ENCODE results near the gene SHLD1.

DNA sequence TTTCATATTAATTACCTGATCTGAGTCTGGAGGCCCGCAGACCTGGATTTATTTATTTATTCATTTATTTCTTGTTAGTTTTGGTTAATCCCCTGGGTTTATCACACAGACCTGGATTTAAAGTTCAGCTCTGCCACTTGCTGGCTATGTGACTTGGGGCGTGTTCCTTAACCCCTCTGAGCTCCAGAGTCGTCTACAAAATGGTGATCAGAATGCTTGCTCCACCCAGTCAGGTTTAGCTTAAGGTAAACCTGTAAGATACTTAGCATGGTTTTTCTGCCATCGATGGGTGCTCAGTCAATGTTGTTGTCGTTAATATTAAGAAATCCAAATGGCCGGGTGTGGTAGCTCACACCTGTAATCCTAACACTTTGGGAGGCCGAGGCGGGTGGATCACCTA is 23.4 kb downstream of the SHLD1 start:
- TF ChIP-seq, protein P1, sequence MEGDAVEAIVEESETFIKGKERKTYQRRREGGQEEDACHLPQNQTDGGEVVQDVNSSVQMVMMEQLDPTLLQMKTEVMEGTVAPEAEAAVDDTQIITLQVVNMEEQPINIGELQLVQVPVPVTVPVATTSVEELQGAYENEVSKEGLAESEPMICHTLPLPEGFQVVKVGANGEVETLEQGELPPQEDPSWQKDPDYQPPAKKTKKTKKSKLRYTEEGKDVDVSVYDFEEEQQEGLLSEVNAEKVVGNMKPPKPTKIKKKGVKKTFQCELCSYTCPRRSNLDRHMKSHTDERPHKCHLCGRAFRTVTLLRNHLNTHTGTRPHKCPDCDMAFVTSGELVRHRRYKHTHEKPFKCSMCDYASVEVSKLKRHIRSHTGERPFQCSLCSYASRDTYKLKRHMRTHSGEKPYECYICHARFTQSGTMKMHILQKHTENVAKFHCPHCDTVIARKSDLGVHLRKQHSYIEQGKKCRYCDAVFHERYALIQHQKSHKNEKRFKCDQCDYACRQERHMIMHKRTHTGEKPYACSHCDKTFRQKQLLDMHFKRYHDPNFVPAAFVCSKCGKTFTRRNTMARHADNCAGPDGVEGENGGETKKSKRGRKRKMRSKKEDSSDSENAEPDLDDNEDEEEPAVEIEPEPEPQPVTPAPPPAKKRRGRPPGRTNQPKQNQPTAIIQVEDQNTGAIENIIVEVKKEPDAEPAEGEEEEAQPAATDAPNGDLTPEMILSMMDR (IDR thresholded peaks at IDR 0.05 in 2 of 3, conservative IDR thresholded peaks at IDR 0.05 in 1 of 3; ENCODE audit: borderline replicate concordance in 1 of 3, insufficient read depth in 1 of 3, low read depth in 2 of 3, low read length in 2 of 3), result no peak
- TF ChIP-seq, protein P2, sequence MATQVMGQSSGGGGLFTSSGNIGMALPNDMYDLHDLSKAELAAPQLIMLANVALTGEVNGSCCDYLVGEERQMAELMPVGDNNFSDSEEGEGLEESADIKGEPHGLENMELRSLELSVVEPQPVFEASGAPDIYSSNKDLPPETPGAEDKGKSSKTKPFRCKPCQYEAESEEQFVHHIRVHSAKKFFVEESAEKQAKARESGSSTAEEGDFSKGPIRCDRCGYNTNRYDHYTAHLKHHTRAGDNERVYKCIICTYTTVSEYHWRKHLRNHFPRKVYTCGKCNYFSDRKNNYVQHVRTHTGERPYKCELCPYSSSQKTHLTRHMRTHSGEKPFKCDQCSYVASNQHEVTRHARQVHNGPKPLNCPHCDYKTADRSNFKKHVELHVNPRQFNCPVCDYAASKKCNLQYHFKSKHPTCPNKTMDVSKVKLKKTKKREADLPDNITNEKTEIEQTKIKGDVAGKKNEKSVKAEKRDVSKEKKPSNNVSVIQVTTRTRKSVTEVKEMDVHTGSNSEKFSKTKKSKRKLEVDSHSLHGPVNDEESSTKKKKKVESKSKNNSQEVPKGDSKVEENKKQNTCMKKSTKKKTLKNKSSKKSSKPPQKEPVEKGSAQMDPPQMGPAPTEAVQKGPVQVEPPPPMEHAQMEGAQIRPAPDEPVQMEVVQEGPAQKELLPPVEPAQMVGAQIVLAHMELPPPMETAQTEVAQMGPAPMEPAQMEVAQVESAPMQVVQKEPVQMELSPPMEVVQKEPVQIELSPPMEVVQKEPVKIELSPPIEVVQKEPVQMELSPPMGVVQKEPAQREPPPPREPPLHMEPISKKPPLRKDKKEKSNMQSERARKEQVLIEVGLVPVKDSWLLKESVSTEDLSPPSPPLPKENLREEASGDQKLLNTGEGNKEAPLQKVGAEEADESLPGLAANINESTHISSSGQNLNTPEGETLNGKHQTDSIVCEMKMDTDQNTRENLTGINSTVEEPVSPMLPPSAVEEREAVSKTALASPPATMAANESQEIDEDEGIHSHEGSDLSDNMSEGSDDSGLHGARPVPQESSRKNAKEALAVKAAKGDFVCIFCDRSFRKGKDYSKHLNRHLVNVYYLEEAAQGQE (IDR thresholded peaks at IDR 0.05; ENCODE audit: low read depth), result no peak
- TF ChIP-seq POLR2AphosphoS5 (IDR thresholded peaks at IDR 0.05; ENCODE audit: low read depth, low read length), result no peak
- TF ChIP-seq RAD21 (IDR thresholded peaks at IDR 0.05; ENCODE audit: low read depth), result no peak
- TF ChIP-seq EZH2 (IDR thresholded peaks at IDR 0.05), result no peak

All from HCT116 (cell line).